Activated effector memory CD4-positive, alpha-beta T cell treated with Interleukin-2 at 50 U/mL for 16 hours (primary cell): ENCODE measurements around the gene TAMM41.
"Not testable (repeated sequence)": the region's sequence is repeated elsewhere in the genome, so short reads cannot be mapped to it uniquely, and the experiment has no call there.

Source experiments
- DNase-seq: peaks from one replicate; pipeline ENCODE4 v3.0.0-alpha.2; 2020

Gene TAMM41, protein sequence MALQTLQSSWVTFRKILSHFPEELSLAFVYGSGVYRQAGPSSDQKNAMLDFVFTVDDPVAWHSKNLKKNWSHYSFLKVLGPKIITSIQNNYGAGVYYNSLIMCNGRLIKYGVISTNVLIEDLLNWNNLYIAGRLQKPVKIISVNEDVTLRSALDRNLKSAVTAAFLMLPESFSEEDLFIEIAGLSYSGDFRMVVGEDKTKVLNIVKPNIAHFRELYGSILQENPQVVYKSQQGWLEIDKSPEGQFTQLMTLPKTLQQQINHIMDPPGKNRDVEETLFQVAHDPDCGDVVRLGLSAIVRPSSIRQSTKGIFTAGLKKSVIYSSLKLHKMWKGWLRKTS

GRCh38 chr3:11846281-11847266 is at the start of gene TAMM41:
Gene TAMM41, minus strand, starts transcription at chr3:11846885. Its CDS starts 249 bp downstream, at chr3:11846636.
- DNase-seq = peak; percentile 87

- no peak for DNase-seq
These were observed 32.2 kb upstream of the TAMM41 start for GRCh38 chr3:11878837-11879236.

DNA sequence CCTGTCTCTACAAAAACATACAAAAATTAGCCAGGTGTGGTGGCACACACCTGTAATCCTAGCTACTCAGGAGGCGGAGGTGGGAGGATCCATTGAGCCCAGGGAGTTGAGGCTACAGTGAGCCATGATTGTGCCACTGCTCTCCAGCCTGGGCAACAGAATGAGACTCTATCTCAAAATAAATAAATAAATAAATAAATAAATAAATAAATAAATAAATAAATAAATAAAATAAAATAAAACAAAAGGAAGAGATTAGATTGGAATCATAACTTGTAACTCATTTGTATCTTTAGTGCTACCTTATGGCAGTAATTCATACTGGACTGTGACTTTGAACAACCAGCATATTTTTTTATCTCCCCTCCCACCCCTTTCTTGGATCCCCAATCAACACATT is 28.0 kb upstream of the TAMM41 start:
- DNase-seq = not testable (repeated sequence)

- not testable (repeated sequence) for DNase-seq
These were observed 17.1 kb upstream of the TAMM41 start for GRCh38 chr3:11863739-11864138.

DNA sequence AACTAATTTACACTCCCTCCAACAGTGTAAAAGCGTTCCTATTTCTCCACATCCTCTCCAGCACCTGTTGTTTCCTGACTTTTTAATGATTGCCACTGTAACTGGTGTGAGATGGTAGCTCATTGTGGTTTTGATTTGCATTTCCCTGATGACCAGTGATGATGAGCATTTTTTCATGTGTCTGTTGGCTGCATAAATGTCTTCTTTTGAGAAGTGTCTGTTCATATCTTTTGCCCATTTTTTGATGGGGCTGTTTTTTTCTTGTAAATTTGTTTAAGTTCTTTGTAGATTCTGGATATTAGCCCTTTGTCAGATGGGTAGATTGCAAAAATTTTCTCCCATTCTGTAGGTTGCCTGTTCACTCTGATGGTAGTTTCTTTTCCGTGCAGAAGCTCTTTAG is 15.9 kb upstream of the TAMM41 start:
- not testable (repeated sequence) for DNase-seq

- DNase-seq = not testable (repeated sequence)
These were observed 15.5 kb upstream of the TAMM41 start for GRCh38 chr3:11862145-11862544.

- not testable (repeated sequence) for DNase-seq
These were observed 13.5 kb upstream of the TAMM41 start for GRCh38 chr3:11860213-11860612.

DNA sequence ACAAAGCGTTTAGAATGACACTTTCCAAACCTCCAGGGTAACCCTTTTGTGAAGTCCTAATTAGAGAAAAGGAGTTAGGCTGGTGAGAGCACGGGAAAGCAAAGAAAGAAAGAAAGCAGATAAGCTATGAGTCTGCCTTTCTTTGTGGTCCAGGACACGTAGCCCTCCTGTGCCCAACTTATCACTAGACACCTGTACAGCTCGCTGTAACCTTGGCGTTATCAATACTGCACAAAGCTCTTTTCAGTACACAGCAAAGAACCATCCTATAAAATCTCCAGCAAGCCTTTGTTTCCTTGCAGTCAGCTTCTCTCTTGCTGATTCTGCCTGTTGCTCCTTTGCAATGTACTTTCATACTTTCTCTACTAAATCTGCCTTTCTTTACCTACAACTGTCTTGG is 6.8 kb upstream of the TAMM41 start:
- no peak for DNase-seq

GRCh38 chr3:11850003-11850402 is 3.3 kb upstream of the TAMM41 start:
- no peak for DNase-seq

GRCh38 chr3:11847607-11848006 is 922 bp upstream of the TAMM41 start:
- DNase-seq = no peak

DNA sequence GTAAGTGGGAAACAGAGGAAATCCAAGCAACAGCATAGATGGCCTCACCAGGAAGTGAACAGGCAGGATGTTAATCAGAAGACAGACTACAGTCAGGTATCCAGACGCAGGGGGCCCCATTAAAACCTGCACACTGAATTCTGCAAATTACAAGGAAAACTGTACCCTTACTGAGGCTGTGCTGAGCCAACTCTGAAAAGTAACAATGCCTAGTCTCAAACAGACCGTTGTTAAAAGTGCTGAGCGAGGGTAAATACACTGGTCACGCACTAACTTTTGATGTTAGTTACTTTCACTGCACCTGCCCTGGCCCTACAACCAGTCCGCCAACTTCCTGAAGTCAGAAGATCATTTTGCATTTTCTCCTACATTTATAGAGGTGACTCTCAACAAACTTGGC is 1.0 kb downstream of the TAMM41 start:
- DNase-seq = no peak

- no peak for DNase-seq
These were observed 1.8 kb downstream of the TAMM41 start for GRCh38 chr3:11844891-11845290.

- no peak for DNase-seq
These were observed 11.6 kb downstream of the TAMM41 start for GRCh38 chr3:11835028-11835639.

GRCh38 chr3:11832981-11833905 is 13.4 kb downstream of the TAMM41 start:
- no peak for DNase-seq

DNA sequence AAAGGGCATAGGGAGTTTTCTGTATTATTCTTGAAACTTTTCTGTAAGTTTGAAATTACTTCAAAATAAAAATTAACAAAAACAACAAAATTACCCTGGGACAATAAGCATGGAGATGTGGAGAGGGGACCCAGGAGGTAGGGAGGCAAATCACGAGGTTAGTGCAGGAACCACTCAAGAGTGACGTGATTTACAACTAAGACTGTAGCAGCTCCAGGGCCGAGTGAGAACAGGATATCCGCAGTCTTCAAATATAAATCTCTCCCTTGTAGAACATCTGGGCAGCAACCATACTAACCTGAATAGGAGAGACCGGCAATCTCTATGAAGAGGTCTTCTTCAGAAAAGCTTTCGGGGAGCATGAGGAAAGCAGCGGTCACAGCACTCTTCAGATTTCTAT is 17.3 kb downstream of the TAMM41 start:
- DNase-seq = no peak

- no peak for DNase-seq
These were observed 19.9 kb downstream of the TAMM41 start for GRCh38 chr3:11826628-11827265.

DNA sequence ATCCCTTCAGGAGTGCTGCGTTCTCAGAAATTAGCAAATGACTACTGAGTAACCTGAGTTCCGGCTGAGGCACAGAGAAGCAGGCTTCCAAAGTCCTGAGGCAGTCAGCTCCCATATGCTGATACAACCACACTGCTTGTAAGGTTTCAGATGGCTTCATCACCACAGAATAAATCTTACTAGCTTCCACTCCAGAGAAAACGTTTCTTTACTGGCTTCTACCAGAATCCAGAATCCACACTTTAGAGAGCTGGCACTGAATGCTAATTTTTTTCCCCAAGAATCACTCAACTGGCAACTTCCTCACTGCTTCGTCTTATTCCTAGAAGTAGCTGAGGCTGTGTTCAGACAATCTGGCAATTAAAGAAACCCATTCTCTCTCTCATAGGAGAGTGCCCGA is 21.4 kb downstream of the TAMM41 start:
- no peak for DNase-seq

DNA sequence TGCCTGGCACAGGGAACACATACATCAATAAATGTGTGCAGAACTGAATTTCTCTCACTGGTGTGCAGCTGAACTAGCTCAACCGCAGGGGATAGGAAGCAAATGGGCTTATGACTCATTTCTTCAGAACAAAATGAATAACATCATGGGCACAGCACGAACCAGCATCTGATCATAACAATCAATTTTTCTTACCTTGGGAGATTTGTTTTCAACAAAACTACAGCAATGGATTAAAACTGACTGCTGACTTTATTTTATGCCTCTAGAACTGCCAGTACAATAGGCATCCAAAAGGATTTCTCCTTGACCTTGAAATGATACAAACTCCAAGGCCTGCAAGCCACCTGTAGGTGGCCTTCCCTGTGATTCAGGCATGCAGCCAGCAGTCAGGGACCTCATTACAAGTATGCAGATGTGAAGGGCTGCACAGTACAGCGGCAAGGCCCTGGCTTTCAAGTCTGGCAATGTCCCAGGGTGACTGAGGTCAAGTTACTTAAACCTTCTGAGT is 26.1 kb downstream of the TAMM41 start:
- DNase-seq = no peak

DNA sequence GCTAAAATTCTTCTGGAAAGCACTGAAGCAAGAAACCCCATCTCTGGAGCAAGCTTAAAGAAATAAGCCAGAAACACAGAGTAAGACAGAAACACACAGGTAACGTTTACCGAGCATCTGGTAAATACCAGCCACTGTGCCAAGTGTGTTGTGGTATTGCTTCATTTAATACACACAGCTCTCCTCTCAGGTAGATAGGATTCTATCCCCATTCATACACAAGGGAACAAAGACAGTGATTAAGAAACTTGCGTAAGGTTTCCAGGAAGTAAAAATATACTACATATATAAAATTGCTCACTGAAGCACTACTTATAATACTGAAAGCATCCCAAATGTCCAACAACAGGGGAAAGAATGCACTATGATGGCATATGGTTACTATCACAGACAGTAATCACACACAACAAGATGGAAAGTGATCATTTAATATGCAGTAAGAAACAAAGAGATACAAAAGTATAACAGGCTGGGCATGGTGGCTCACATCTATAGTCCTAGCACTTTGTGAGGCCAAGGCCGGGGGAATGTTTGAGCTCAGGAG is 27.5 kb downstream of the TAMM41 start:
- no peak for DNase-seq

DNA sequence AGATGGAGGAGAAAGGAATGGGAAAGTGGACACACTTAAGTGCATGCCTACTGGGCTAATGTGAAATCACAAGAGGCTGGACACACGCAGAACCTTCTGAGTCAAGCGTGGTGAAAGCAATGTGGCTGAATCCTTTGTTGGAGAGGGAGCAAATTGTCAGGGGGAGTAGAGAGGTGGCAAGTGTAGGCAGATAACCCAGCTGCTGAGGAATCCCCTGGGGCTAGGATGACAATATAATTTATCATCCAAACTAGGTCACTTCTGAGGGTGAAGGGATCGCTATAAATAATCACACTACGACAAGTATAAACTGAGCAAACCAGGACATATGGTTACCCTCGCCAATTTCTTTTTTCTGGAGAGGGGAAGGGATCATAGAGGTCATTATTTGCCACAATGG is 28.7 kb downstream of the TAMM41 start:
- DNase-seq = no peak

- DNase-seq = no peak
These were observed 31.6 kb downstream of the TAMM41 start for GRCh38 chr3:11815111-11815510.
